Retinal pigment epithelial cell (primary cell): ENCODE results near the gene MTCH1.

ENCODE experiments used
- DNase-seq: peaks from one replicate; pipeline ENCODE4 v3.0.0-alpha.2; 2010; ENCODE audit warnings: low read depth
- H3K4me3 ChIP-seq: 2 replicates; pipeline ENCODE4 v1.5.1; 2011; ENCODE audit warnings: mild to moderate bottlenecking, low read length, control low read depth, moderate library complexity
- TF ChIP-seq, protein P1 (sequence below): conservative IDR thresholded peaks from 2 replicates; pipeline ENCODE4 v1.5.1; 2011; ENCODE audit warnings: low read depth, low read length, control low read depth, inconsistent platforms

The MTCH1 gene

DNA sequence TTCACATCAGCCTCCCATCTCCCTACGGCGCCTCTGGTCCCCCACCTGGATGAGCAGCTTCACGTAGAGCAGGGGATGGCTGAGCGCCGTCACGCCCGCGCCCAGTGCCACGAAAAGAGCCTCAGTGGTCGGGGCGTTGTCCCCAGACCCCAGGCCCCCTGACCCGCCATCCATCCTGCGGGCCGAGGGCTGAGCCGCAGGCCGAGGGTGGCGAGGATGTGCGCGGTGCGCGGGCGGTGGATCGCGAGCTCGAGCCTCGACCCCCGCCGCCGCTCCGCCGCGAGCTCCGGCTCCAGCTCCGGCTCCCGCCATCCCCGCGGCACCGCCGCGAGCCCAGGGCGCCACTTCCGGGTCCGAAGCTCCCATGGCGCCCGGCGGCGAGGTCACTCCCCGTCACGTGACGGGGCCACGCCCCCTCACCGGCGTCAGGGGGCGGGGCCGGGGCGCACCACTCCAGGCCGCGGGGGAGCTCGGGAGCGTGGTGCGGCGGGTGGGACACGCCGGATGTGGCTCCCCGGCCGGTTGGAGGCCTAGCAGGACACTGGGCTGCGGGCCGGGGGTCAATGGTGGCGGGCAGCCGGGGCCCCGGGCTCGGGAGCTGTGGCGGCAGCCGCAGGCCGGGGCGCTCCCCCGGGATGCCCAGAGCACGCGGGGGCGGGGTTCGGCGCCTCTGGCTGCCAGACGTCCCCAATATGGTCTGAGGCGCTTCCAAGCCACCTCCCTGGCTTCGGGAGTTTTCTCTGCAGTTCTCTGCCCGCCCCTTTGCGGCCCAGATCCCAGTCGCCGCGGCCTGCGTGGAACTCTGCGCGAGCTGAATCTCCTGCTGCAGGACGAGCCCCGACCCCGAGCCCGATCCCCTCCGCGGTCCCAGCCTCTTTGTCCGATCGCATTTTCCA lies at the start of gene MTCH1:
TSS of gene MTCH1 (minus strand) at position 389 of the 896 bp plus-strand sequence. CDS start at position 366, 23 bp downstream.
- H3K4me3 ChIP-seq = peak within 1 kb of the TSS; percentile 95
- TF ChIP-seq, protein P1, sequence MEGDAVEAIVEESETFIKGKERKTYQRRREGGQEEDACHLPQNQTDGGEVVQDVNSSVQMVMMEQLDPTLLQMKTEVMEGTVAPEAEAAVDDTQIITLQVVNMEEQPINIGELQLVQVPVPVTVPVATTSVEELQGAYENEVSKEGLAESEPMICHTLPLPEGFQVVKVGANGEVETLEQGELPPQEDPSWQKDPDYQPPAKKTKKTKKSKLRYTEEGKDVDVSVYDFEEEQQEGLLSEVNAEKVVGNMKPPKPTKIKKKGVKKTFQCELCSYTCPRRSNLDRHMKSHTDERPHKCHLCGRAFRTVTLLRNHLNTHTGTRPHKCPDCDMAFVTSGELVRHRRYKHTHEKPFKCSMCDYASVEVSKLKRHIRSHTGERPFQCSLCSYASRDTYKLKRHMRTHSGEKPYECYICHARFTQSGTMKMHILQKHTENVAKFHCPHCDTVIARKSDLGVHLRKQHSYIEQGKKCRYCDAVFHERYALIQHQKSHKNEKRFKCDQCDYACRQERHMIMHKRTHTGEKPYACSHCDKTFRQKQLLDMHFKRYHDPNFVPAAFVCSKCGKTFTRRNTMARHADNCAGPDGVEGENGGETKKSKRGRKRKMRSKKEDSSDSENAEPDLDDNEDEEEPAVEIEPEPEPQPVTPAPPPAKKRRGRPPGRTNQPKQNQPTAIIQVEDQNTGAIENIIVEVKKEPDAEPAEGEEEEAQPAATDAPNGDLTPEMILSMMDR = no peak
- peak; percentile 56 for DNase-seq

DNA sequence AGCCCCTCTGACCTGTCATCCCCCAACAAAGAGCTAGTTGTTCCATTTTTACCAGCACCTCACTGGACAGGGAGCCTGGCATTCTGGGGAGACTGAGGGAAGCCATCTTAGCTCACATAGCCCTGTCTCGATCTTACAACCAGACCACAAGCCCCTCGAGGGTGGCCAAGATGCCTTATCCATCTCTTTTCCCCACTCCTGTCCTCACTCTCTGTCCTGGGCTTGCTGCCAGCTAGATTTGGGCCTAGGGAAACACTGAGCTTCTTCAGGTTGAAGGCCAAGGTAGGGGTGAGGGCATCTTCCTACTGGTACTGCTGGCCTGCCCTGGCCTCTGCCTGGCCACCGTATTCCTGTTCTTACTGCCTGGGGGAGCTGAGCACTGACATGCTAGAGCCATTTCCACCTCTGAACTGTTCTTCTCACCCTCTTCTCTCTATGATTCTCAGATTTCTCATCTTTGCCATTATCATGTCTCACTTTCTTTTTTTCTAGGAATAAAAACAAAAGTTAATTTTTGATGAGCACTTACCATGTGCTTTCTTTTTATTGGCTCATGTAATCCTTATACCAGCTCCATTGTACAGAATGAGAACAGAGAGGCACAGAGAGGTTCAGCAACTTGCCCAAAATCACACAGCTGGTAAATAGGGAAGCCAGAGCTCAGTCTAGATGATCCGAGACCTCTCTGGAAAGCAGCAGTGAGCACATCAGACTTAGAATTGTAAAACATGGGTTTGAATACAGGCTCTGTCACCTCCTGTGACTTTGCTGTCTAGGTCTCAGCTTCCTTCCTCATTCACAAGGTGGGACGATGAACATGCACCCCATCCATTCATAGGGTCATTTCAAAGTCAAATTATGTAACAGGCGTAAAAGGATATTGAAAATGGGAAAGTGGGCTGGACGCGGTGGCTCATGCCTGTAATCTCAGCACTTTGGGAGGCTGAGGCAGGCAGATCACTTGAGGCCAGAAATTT lies 48.1 kb upstream of the MTCH1 start:
- H3K4me3 ChIP-seq = no peak overlapping the region
- no peak for DNase-seq
- TF ChIP-seq, protein P1 = no peak

DNA sequence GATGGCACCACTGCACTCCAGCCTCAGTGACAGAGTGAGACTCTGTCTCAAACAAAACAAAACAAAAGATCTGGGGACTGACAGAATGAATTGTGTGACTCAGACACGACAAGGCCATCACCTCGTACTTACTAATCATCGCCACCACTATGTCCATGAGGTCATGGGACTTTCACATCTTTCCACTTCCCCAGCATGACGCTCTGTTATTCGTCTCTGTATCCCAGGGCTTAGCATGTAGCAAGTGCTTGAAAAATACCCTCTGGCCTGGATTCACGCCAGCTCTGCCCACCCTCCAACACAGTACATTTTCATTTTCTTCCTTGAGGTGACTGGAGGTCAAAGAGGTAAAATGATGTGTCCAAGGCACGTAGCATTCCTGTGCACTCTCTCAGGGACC lies 47.3 kb upstream of the MTCH1 start:
- TF ChIP-seq, protein P1 = no peak
- DNase-seq = no peak
- H3K4me3 ChIP-seq = no peak overlapping the region

- TF ChIP-seq, protein P1 = no peak
- H3K4me3 ChIP-seq = no peak overlapping the region
- DNase-seq = no peak
Observed at GRCh38 chr6:37032239-37032638, 46.2 kb upstream of the MTCH1 start.

DNA sequence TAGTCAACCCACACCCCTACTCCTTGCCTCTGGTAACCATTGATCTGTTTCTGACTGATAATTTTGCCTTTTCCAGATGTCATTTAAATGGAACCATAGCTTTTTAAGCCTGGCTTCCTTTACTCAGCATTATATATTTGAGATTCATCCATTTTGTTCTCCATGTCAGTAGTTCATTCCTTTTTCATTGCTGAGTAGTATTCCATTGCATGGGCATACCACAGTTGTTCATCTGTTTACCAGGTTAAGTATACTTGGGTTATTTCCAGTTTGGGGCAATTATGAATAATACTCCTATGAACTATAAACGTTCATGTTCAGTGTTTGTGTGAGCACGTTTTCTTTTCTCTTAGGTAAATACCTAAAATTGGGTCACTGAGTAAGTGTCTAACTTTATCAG lies 44.6 kb upstream of the MTCH1 start:
- TF ChIP-seq, protein P1 = no peak
- H3K4me3 ChIP-seq = no peak overlapping the region
- DNase-seq = no peak

- no peak overlapping the region for H3K4me3 ChIP-seq
- TF ChIP-seq, protein P1 = peak; percentile 79
- DNase-seq = peak; percentile 42
Observed at GRCh38 chr6:37029249-37029971, 43.4 kb upstream of the MTCH1 start.
